ENCODE data around the gene IKZF3. TPM values are rescaled to one million over a fixed set of nuclear protein-coding genes. Genes with fewer than 3 reads are reported as not detected.
"Not testable (repeated sequence)": the region's sequence is repeated elsewhere in the genome, so short reads cannot be mapped to it uniquely, and the experiment has no call there.

Gene IKZF3
- total RNA-seq = 0.52 TPM

DNA sequence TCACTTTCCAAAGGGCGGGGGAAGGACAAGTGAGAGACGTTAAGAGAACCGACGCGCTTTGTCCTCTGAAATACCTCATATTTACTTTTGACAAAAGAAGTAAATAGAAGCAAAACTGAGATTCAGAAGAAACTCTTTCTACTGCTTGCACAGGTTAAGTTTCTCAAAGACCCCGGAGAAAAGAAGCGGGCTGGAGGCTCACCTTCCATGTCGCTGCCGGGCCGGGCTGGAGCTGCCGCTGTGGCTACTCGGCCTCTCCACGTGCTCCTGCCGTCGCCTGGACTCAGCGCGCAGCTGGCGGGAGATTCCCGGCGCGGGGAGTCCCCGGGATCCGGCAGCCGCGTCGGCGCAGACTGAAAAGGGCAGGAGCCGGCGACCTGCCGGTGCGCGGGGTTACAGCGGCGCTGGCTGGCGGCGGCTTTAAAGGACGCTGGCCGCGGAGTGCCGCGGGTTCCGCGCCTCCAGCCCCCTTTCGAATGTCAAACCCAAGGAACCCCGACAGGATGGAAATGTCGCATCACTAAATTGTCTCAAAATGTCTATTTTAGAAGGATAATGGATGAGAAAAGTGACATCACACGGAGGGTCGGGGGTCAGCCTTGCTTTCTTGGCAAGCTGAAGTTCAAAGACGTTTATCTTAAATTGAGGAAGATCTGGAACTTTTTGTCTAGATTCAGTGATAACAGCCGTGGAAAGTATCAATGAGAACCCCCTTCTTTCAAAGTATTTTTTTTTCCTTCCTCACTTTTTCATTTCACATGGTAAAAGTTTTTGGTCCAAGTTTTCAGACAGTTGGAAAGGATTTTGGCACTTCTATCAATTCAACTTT lies at the start of gene IKZF3:
Gene IKZF3, minus strand, starts transcription at position 395 of the 829 bp plus-strand sequence. Its CDS starts 186 bp downstream, at position 209.
- Histone ChIP-seq H3K9me3 (ENCODE audit: control insufficient read depth in 3 of 3, low read length in 3 of 3) (peaks cover 0 to 9% (median 2%) of the 10 kb centered on the region in 3 donors), H3K9ac (ENCODE audit: low read depth in 1 of 3, low read length in 3 of 3) (no peak within 1 kb of the TSS), H3K36me3 (ENCODE audit: control insufficient read depth in 3 of 3, insufficient read depth in 3 of 3, low read length in 3 of 3) (no peaks in the 10 kb centered on the region), H3K27me3 (ENCODE audit: control insufficient read depth in 3 of 3, insufficient read depth in 3 of 3, low read length in 3 of 3) (peaks cover 69 to 75% (median 70%) of the 10 kb centered on the region in 3 donors), H3K4me1 (ENCODE audit: control insufficient read depth in 3 of 3, insufficient read depth in 3 of 3, low read length in 3 of 3) (peaks cover 0 to 4% (median 3%) of the 10 kb centered on the region in 3 donors), H3K27ac (ENCODE audit: low read depth, low read length) (no peak within 1 kb of the TSS), H3K4me3 (ENCODE audit: low read length in 3 of 3) (peak within 1 kb of the TSS in 1 of 3 donors; percentile 31)

DNA sequence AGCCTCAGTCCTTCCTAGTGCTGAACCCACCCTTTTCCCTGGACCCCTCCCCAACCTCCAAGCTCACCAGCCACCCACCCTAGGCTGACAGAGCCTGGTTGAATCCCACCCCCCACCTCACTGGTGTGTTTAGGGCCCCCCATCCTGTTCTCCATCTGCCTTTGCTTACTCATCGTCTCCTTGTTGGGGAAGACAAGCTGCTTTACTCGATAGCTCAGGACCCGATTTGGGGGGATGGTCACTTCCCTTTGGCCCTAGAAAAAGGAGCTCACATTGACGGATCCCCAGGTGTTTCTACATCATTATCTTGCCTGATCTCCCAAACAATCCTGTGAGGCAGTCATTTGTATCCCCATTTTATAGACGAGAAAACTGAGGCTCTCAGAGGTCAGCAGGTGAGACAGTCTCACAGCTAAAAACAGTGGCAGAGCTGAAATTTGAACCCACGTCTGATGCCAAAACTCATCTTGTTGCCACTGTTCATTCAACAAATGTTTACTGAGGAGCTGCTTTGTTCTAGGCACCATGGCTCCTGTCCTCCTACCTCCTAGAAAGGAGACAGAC lies 44.8 kb upstream of the IKZF3 start:
- Histone ChIP-seq H3K9me3 (ENCODE audit: control insufficient read depth in 3 of 3, low read length in 3 of 3) (no peaks in the 10 kb centered on the region), H3K27ac (ENCODE audit: low read depth, low read length) (no peak overlapping the region), H3K4me1 (ENCODE audit: control insufficient read depth in 3 of 3, insufficient read depth in 3 of 3, low read length in 3 of 3) (no peaks in the 10 kb centered on the region), H3K9ac (ENCODE audit: low read depth in 1 of 3, low read length in 3 of 3) (no peak overlapping the region), H3K27me3 (ENCODE audit: control insufficient read depth in 3 of 3, insufficient read depth in 3 of 3, low read length in 3 of 3) (no peaks in the 10 kb centered on the region), H3K36me3 (ENCODE audit: control insufficient read depth in 3 of 3, insufficient read depth in 3 of 3, low read length in 3 of 3) (peaks cover 6 to 19% (median 11%) of the 10 kb centered on the region in 3 donors), H3K4me3 (ENCODE audit: low read length in 3 of 3) (no peak overlapping the region)

DNA sequence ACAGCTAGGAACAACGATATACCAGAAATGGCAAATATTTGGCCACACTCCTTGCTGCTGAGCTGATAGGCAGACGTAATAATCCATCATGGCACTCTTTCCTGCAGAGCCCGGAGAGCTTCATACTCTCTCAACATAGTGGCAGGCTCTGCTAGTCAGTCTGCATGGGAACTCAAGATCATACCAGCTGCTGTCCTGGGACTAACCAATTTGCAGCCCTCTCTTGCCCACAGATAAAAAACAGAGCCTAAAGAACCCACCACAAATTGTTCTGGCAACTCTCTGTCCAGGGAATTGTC lies 40.8 kb upstream of the IKZF3 start:
- H3K9me3 ChIP-seq (ENCODE audit: control insufficient read depth in 3 of 3, low read length in 3 of 3) = no peaks in the 10 kb centered on the region
- H3K4me1 ChIP-seq (ENCODE audit: control insufficient read depth in 3 of 3, insufficient read depth in 3 of 3, low read length in 3 of 3) = no peaks in the 10 kb centered on the region
- no peak overlapping the region for H3K4me3 ChIP-seq (ENCODE audit: low read length in 3 of 3)
- no peak overlapping the region for H3K9ac ChIP-seq (ENCODE audit: low read depth in 1 of 3, low read length in 3 of 3)
- no peak overlapping the region for H3K27ac ChIP-seq (ENCODE audit: low read depth, low read length)
- peaks cover 4 to 13% (median 11%) of the 10 kb centered on the region in 3 donors for H3K36me3 ChIP-seq (ENCODE audit: control insufficient read depth in 3 of 3, insufficient read depth in 3 of 3, low read length in 3 of 3)
- no peaks in the 10 kb centered on the region for H3K27me3 ChIP-seq (ENCODE audit: control insufficient read depth in 3 of 3, insufficient read depth in 3 of 3, low read length in 3 of 3)

DNA sequence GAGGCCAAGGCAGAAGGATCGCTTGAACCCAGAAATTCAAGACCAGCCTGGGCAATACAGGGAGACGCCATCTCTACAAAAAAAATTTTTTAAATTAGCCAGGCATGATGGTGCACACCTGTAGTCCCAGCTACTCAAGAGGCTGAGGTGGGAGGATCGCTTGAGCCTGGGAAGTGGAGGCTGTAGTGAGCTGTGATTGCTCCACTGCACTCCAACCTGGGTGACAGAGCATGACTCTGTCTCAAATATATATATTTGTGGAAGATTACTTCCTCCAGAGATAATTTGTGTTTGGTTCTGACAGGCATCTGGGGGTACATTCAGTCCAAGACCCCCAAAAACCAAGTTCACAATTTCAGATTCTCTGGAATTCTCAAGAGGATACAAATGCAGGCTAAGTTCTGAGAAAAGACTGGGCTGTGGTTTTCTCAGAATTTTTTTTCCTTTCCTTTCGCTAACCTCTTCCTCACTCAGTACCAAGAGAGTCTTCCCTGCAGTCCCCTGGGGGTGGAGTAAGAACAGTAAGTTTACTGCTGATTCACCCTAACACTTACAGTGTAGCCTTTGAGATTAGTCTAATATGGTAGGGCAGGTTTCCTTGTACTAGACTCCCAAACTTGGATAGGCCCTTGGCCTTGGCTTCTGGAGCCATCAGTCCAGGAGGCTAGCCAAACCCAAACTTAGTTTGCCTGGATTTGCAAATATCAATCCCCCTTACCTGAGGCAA lies 39.2 kb upstream of the IKZF3 start:
- Histone ChIP-seq H3K36me3 (ENCODE audit: control insufficient read depth in 3 of 3, insufficient read depth in 3 of 3, low read length in 3 of 3) (peaks cover 4 to 9% (median 8%) of the 10 kb centered on the region in 3 donors), H3K27me3 (ENCODE audit: control insufficient read depth in 3 of 3, insufficient read depth in 3 of 3, low read length in 3 of 3) (no peaks in the 10 kb centered on the region), H3K4me3 (ENCODE audit: low read length in 3 of 3) (no peak overlapping the region), H3K4me1 (ENCODE audit: control insufficient read depth in 3 of 3, insufficient read depth in 3 of 3, low read length in 3 of 3) (no peaks in the 10 kb centered on the region), H3K27ac (ENCODE audit: low read depth, low read length) (no peak overlapping the region), H3K9ac (ENCODE audit: low read depth in 1 of 3, low read length in 3 of 3) (no peak overlapping the region), H3K9me3 (ENCODE audit: control insufficient read depth in 3 of 3, low read length in 3 of 3) (no peaks in the 10 kb centered on the region)

DNA sequence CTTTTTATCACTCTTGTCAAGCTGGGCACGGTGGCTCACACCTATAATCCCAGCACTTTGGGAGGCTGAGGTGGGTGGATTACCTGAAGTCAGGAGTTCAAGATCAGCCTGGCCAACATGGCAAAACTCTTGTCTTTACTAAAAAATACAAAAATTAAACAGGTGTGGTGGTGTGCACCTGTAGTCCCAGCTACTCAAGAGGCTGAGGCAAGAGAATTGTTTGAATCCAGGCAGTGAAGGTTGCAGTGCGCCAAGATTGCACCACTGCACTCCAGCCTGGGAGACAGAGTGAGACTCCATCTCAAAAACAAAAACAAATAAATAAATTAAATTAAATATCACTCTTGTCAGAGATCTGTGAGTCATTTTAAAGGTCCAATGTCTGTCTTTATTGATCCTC lies 37.9 kb upstream of the IKZF3 start:
- not testable (repeated sequence) for H3K4me3 ChIP-seq (ENCODE audit: low read length in 3 of 3); H3K36me3 ChIP-seq (ENCODE audit: control insufficient read depth in 3 of 3, insufficient read depth in 3 of 3, low read length in 3 of 3); H3K27me3 ChIP-seq (ENCODE audit: control insufficient read depth in 3 of 3, insufficient read depth in 3 of 3, low read length in 3 of 3); H3K4me1 ChIP-seq (ENCODE audit: control insufficient read depth in 3 of 3, insufficient read depth in 3 of 3, low read length in 3 of 3); H3K27ac ChIP-seq (ENCODE audit: low read depth, low read length); H3K9me3 ChIP-seq (ENCODE audit: control insufficient read depth in 3 of 3, low read length in 3 of 3); H3K9ac ChIP-seq (ENCODE audit: low read depth in 1 of 3, low read length in 3 of 3)

DNA sequence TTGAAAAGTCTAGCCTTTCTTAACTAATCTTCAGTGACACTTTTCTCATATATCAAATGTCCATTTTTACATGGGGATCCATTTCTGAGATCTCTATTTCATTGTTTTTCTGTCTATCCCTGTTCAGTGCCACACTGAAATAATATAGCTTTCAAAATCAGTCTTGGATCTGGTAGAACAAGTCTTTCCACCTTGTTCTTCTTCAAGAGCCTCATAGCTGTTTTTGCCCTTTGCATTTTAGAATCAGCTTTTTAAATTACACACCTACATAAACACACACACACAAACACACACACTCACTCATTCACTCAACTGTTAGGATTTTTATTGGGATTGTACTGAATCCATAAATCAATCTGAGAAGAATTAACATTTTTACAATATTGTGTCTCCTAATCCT lies 35.1 kb upstream of the IKZF3 start:
- H3K36me3 ChIP-seq (ENCODE audit: control insufficient read depth in 3 of 3, insufficient read depth in 3 of 3, low read length in 3 of 3) = peaks cover 0 to 2% (median 0%) of the 10 kb centered on the region in 3 donors
- no peaks in the 10 kb centered on the region for H3K4me1 ChIP-seq (ENCODE audit: control insufficient read depth in 3 of 3, insufficient read depth in 3 of 3, low read length in 3 of 3)
- no peak overlapping the region for H3K27ac ChIP-seq (ENCODE audit: low read depth, low read length)
- no peak overlapping the region for H3K9ac ChIP-seq (ENCODE audit: low read depth in 1 of 3, low read length in 3 of 3)
- H3K9me3 ChIP-seq (ENCODE audit: control insufficient read depth in 3 of 3, low read length in 3 of 3) = no peaks in the 10 kb centered on the region
- no peak overlapping the region for H3K4me3 ChIP-seq (ENCODE audit: low read length in 3 of 3)
- H3K27me3 ChIP-seq (ENCODE audit: control insufficient read depth in 3 of 3, insufficient read depth in 3 of 3, low read length in 3 of 3) = no peaks in the 10 kb centered on the region

DNA sequence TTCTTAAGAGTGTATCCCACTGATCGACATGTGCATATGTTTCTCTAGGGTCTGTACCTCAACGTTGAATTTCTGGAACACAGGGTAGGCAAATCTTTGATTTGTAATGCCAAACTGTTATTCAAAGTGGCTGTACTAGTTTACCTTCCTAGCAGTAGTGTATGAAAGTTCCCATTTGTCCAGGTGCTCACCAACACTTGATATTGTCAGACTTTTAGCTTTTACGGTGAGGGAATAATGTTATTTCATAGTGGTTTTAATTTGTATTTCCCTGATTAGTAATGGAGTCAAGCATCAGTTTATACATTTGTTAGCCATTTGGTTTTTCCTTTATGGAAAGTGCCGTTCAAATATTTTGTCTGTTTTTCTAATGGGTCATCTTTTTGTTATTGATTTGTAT lies 34.0 kb upstream of the IKZF3 start:
- Histone ChIP-seq H3K36me3 (ENCODE audit: control insufficient read depth in 3 of 3, insufficient read depth in 3 of 3, low read length in 3 of 3) (no peaks in the 10 kb centered on the region), H3K9me3 (ENCODE audit: control insufficient read depth in 3 of 3, low read length in 3 of 3) (no peaks in the 10 kb centered on the region), H3K9ac (ENCODE audit: low read depth in 1 of 3, low read length in 3 of 3) (no peak overlapping the region), H3K4me1 (ENCODE audit: control insufficient read depth in 3 of 3, insufficient read depth in 3 of 3, low read length in 3 of 3) (no peaks in the 10 kb centered on the region), H3K4me3 (ENCODE audit: low read length in 3 of 3) (no peak overlapping the region), H3K27me3 (ENCODE audit: control insufficient read depth in 3 of 3, insufficient read depth in 3 of 3, low read length in 3 of 3) (peaks cover 0 to 3% (median under 1%) of the 10 kb centered on the region in 3 donors), H3K27ac (ENCODE audit: low read depth, low read length) (no peak overlapping the region)

DNA sequence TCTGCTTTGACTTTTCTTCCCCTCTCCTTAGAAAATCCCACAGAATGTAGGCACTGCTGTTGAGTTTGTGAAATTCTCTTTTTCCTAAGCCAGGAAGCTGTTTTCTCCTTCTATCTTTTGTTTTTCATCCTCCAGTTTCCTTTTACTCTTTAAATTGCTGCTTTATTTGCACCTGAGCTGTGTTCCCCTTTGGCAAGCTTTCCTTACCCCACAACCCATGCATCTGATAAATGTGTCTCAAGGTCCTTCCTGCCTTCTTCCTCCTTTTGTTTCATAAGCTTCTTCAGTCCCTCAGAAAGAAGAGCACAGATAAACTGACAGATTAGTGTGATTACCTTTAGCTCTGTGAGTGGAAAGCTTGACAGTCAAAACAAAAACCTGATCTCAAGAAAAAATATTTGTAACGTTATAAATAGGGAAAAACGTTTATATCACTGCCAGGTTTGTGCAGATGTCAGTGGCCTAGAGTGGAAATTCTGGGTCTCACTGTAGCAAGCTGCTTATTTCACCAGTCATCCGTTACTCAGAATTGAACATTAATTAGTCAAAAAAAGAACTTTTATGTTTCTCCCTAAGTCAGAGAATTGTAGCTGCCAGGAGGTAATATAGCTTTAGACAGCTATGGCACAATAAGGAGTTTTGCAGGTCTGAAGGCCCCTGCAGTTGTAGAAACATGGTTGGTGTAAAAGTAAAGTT lies 30.7 kb upstream of the IKZF3 start:
- Histone ChIP-seq H3K9me3 (ENCODE audit: control insufficient read depth in 3 of 3, low read length in 3 of 3) (no peaks in the 10 kb centered on the region), H3K27ac (ENCODE audit: low read depth, low read length) (no peak overlapping the region), H3K4me1 (ENCODE audit: control insufficient read depth in 3 of 3, insufficient read depth in 3 of 3, low read length in 3 of 3) (no peaks in the 10 kb centered on the region), H3K4me3 (ENCODE audit: low read length in 3 of 3) (no peak overlapping the region), H3K36me3 (ENCODE audit: control insufficient read depth in 3 of 3, insufficient read depth in 3 of 3, low read length in 3 of 3) (no peaks in the 10 kb centered on the region), H3K27me3 (ENCODE audit: control insufficient read depth in 3 of 3, insufficient read depth in 3 of 3, low read length in 3 of 3) (peaks cover 0 to 12% (median 8%) of the 10 kb centered on the region in 3 donors), H3K9ac (ENCODE audit: low read depth in 1 of 3, low read length in 3 of 3) (no peak overlapping the region)

DNA sequence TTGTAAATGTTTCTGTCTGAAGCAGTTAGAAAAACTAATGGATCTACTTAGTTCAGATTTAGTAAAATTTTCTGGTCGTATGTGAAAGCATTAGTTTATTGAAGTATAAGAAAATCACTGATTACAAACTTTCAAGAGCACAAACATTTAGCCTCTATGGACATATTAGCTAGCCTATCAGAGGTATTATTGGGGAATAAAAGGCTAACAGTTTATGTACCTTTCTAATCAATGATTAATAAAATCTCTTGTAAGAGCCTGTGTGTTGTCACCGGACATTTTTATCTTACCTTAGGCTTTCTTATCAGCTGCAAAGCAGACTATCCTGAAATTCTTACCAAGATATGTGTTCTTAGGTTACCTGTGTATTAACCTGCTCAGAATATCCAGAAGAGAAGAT lies 25.1 kb upstream of the IKZF3 start:
- peaks cover 5 to 16% (median 12%) of the 10 kb centered on the region in 3 donors for H3K27me3 ChIP-seq (ENCODE audit: control insufficient read depth in 3 of 3, insufficient read depth in 3 of 3, low read length in 3 of 3)
- no peak overlapping the region for H3K4me3 ChIP-seq (ENCODE audit: low read length in 3 of 3)
- no peaks in the 10 kb centered on the region for H3K36me3 ChIP-seq (ENCODE audit: control insufficient read depth in 3 of 3, insufficient read depth in 3 of 3, low read length in 3 of 3)
- no peak overlapping the region for H3K9ac ChIP-seq (ENCODE audit: low read depth in 1 of 3, low read length in 3 of 3)
- no peaks in the 10 kb centered on the region for H3K4me1 ChIP-seq (ENCODE audit: control insufficient read depth in 3 of 3, insufficient read depth in 3 of 3, low read length in 3 of 3)
- no peak overlapping the region for H3K27ac ChIP-seq (ENCODE audit: low read depth, low read length)
- H3K9me3 ChIP-seq (ENCODE audit: control insufficient read depth in 3 of 3, low read length in 3 of 3) = no peaks in the 10 kb centered on the region

Measured in skeletal muscle tissue (tissue), 4 donors.